Large intestine (tissue), 3 donors: Measurements from ENCODE around the gene FBXO3. TPM values are rescaled to one million over a fixed set of nuclear protein-coding genes. Genes with fewer than 3 reads are reported as not detected.

Source experiments
- DNase-seq, 2 donors: peaks; one replicate each; pipeline versions ENCODE4 v3.0.0 to v3.0.0-alpha.2; 2013
- H3K27ac ChIP-seq: one replicate; pipeline ENCODE4 v1.5.1; 2013; ENCODE audit warnings: low read length
- H3K27me3 ChIP-seq: 2 replicates; pipeline ENCODE4 v1.6.1; 2013; ENCODE audit warnings: low read length; ENCODE audit not compliant: control insufficient read depth, insufficient read depth
- H3K36me3 ChIP-seq: 2 replicates; pipeline ENCODE4 v1.6.1; 2013; ENCODE audit warnings: low read length; ENCODE audit not compliant: control insufficient read depth, insufficient read depth
- H3K4me1 ChIP-seq: one replicate; pipeline ENCODE4 v1.6.1; 2013; ENCODE audit warnings: low read length; ENCODE audit not compliant: control insufficient read depth, insufficient read depth
- H3K4me3 ChIP-seq: one replicate; pipeline ENCODE4 v1.5.1; 2013; ENCODE audit warnings: low read length
- H3K9me3 ChIP-seq: one replicate; pipeline ENCODE4 v1.6.1; 2013; ENCODE audit warnings: mild to moderate bottlenecking, low read depth, low read length, moderate library complexity; ENCODE audit not compliant: control insufficient read depth
- WGBS: methylation state at CpG from one replicate; pipeline ENCODE4 v1.1.5; 2013; ENCODE audit warnings: low lambda C conversion rate; ENCODE audit not compliant: insufficient coverage; 5-methylcytosine and 5-hydroxymethylcytosine counted together
- polyA plus RNA-seq: library from polyadenylated mRNA; unstranded; fragments of 120-200 nt; gene quantifications from one replicate; pipeline ENCODE4 v1.2.1, GENCODE V29; 2013

The FBXO3 gene
- polyA plus RNA-seq, 1 donor: 37.5 TPM

GRCh38 chr11:33704240-33705002 lies 69.9 kb downstream of the FBXO3 start:
- peaks cover 3% of the 10 kb centered on the region for H3K9me3 ChIP-seq
- no peaks in the 10 kb centered on the region for H3K27me3 ChIP-seq
- H3K4me3 ChIP-seq: no peak overlapping the region
- WGBS: 80% methylated on average over 1 of the region's 7 CpGs
- peaks cover 42% of the 10 kb centered on the region for H3K4me1 ChIP-seq
- H3K27ac ChIP-seq: peak overlapping the region; percentile 79
- H3K36me3 ChIP-seq: peaks cover 16% of the 10 kb centered on the region
- no peak for DNase-seq

GRCh38 chr11:33703788-33704187 lies 70.5 kb downstream of the FBXO3 start:
- Histone ChIP-seq H3K27ac (peak overlapping the region; percentile 79), H3K36me3 (peaks cover 10% of the 10 kb centered on the region), H3K9me3 (peaks cover under 1% of the 10 kb centered on the region), H3K4me3 (no peak overlapping the region), H3K27me3 (no peaks in the 10 kb centered on the region), H3K4me1 (peaks cover 39% of the 10 kb centered on the region)
- peak in 1 of 2 donors; percentile 55 for DNase-seq
- WGBS: no CpG with 5 or more reads among the region's 4 CpGs

GRCh38 chr11:33703234-33703633 lies 71.1 kb downstream of the FBXO3 start:
- WGBS: 0% methylated on average over 2 of the region's 5 CpGs
- Histone ChIP-seq H3K4me1 (peaks cover 36% of the 10 kb centered on the region), H3K27me3 (no peaks in the 10 kb centered on the region), H3K4me3 (no peak overlapping the region), H3K9me3 (no peaks in the 10 kb centered on the region), H3K27ac (peak overlapping the region; percentile 79), H3K36me3 (peaks cover 7% of the 10 kb centered on the region)
- DNase-seq: peak; percentile 86 to 94

- peak; percentile 56 to 72 for DNase-seq
- H3K4me1 ChIP-seq: peaks cover 36% of the 10 kb centered on the region
Measured at GRCh38 chr11:33701302-33702230, 72.8 kb downstream of the FBXO3 start.

GRCh38 chr11:33700502-33701271 lies 73.6 kb downstream of the FBXO3 start, which contains the start of gene C11orf91:
Gene C11orf91 (minus strand): TSS chr11:33700826. CDS start chr11:33700740, 86 bp downstream.
- Histone ChIP-seq H3K27me3 (no peaks in the 10 kb centered on the region), H3K27ac (peak within 1 kb of the TSS; percentile 83), H3K4me1 (peaks cover 36% of the 10 kb centered on the region), H3K4me3 (peak within 1 kb of the TSS; percentile 62), H3K9me3 (no peaks in the 10 kb centered on the region), H3K36me3 (no peaks in the 10 kb centered on the region)
- 0% methylated on average over 2 of the region's 72 CpGs for WGBS
- DNase-seq: peak; percentile 97

More at GRCh38 chr11:33701302-33702230, 72.8 kb downstream of the FBXO3 start:
- no CpG with 5 or more reads among the region's 7 CpGs for WGBS
- H3K9me3 ChIP-seq: no peaks in the 10 kb centered on the region
- peak overlapping the region; percentile 83 for H3K27ac ChIP-seq
- H3K36me3 ChIP-seq: no peaks in the 10 kb centered on the region
- peak overlapping the region; percentile 62 for H3K4me3 ChIP-seq
- no peaks in the 10 kb centered on the region for H3K27me3 ChIP-seq

GRCh38 chr11:33700063-33700501 lies 74.2 kb downstream of the FBXO3 start:
- no CpG with 5 or more reads among the region's 25 CpGs for WGBS
- Histone ChIP-seq H3K4me1 (peaks cover 36% of the 10 kb centered on the region), H3K27me3 (no peaks in the 10 kb centered on the region), H3K27ac (no peak overlapping the region), H3K36me3 (no peaks in the 10 kb centered on the region), H3K9me3 (no peaks in the 10 kb centered on the region), H3K4me3 (peak overlapping the region; percentile 21)
- no peak for DNase-seq

- Histone ChIP-seq H3K27ac (no peak overlapping the region), H3K4me3 (no peak overlapping the region), H3K27me3 (no peaks in the 10 kb centered on the region), H3K36me3 (no peaks in the 10 kb centered on the region), H3K9me3 (no peaks in the 10 kb centered on the region), H3K4me1 (peaks cover 36% of the 10 kb centered on the region)
- peak; percentile 48 to 84 for DNase-seq
- WGBS: no CpG with 5 or more reads among the region's 12 CpGs
Measured at GRCh38 chr11:33699515-33700062, 74.7 kb downstream of the FBXO3 start.

- no peaks in the 10 kb centered on the region for H3K9me3 ChIP-seq
- no peak overlapping the region for H3K4me3 ChIP-seq
- H3K4me1 ChIP-seq: peaks cover 31% of the 10 kb centered on the region
- H3K27ac ChIP-seq: no peak overlapping the region
- no CpG with 5 or more reads among the region's 5 CpGs for WGBS
- H3K36me3 ChIP-seq: no peaks in the 10 kb centered on the region
- DNase-seq: no peak
- no peaks in the 10 kb centered on the region for H3K27me3 ChIP-seq
Measured at GRCh38 chr11:33698921-33699320, 75.4 kb downstream of the FBXO3 start.

- Histone ChIP-seq H3K4me3 (no peak overlapping the region), H3K36me3 (no peaks in the 10 kb centered on the region), H3K27me3 (no peaks in the 10 kb centered on the region), H3K9me3 (no peaks in the 10 kb centered on the region), H3K4me1 (peaks cover 24% of the 10 kb centered on the region), H3K27ac (no peak overlapping the region)
- WGBS: no CpG with 5 or more reads among the region's 3 CpGs
- DNase-seq: no peak
Measured at GRCh38 chr11:33697997-33698396, 76.3 kb downstream of the FBXO3 start.
